BJ (cell line): Measurements from ENCODE around the gene CBFB. TPM values are rescaled to one million over a fixed set of nuclear protein-coding genes. Genes with fewer than 3 reads are reported as not detected.

Source experiments
- CTCF ChIA-PET: fragments of 350-600 bp; formaldehyde crosslinking; extraction: SDS; loops from one replicate; lab custom pipeline; 2021; ENCODE audit warnings: antibody characterized with exemption, inconsistent platforms; lab: Yijun Ruan, JAX
- POLR2A ChIA-PET: fragments of 300-600 bp; sonication (Branson Sonifier 250); formaldehyde crosslinking; extraction: SDS; loops from one replicate; lab custom pipeline; 2021; ENCODE audit warnings: antibody characterized with exemption; lab: Charles Lee
- DNase-seq: peaks from one replicate; pipeline ENCODE4 v3.0.0-alpha.2; 2011; ENCODE audit warnings: low read depth
- H3K27me3 ChIP-seq: 2 replicates; pipeline ENCODE4 v1.6.0; 2011; ENCODE audit warnings: low read length; ENCODE audit not compliant: control insufficient read depth, insufficient read depth
- H3K36me3 ChIP-seq: 2 replicates; pipeline ENCODE4 v1.5.1; 2011; ENCODE audit warnings: low read length; ENCODE audit not compliant: control insufficient read depth, insufficient read depth
- H3K4me3 ChIP-seq: 2 replicates; pipeline ENCODE4 v1.5.1; 2011; ENCODE audit warnings: low read depth, mild to moderate bottlenecking, control low read depth, low read length
- CTCF ChIP-seq: IDR thresholded peaks from 2 replicates; pipeline ENCODE4 v1.5.1; 2011; ENCODE audit warnings: low read depth, mild to moderate bottlenecking, control low read depth, inconsistent platforms, low read length, moderate library complexity; ENCODE audit not compliant: insufficient read depth
- polyA minus RNA-seq: library from RNA; depleted of rRNA, polyadenylated mRNA; stranded (reverse); fragments of >200 nt; gene quantifications from 2 replicates; pipeline ENCODE4 v1.2.3, GENCODE V29; 2011; rRNA and poly(A)+ RNA removed
- polyA plus RNA-seq: library from polyadenylated mRNA; depleted of rRNA; stranded (reverse); fragments of >200 nt; gene quantifications from 2 replicates; pipeline ENCODE4 v1.2.3, GENCODE V29; 2011; rRNA removed

CBFB gene
- 14.7 and 28.4 TPM in 2 replicates for polyA plus RNA-seq
- 23.1 and 26.0 TPM in 2 replicates for polyA minus RNA-seq

GRCh38 chr16:67028696-67029253 lies at the start of gene CBFB:
CBFB (plus strand) TSS chr16:67029149; CDS start chr16:67029408, 259 bp downstream.
- H3K27me3 ChIP-seq: no peaks in the 10 kb centered on the region
- peak; percentile 40 for DNase-seq
- H3K4me3 ChIP-seq: peak within 1 kb of the TSS; percentile 81
- no peaks in the 10 kb centered on the region; the same call in 1 of the 2 replicates for H3K36me3 ChIP-seq
- ChIA-PET POLR2A (no interaction called here), CTCF (interaction anchor here (1.3 to 5.8 kb wide), 2 partner anchors 11 to 71 kb away, joined by 3 to 26 read pairs; no protein-coding TSS in a partner anchor)
- TF ChIP-seq CTCF: 0 out of 2 replicates have a peak, but pooled peaks have one; percentile 10

GRCh38 chr16:66983033-66983432 lies 45.9 kb upstream of the CBFB start:
- Histone ChIP-seq H3K27me3 (no peaks in the 10 kb centered on the region), H3K4me3 (no peak overlapping the region), H3K36me3 (no peaks in the 10 kb centered on the region)
- CTCF ChIA-PET: interaction anchor here (1.0 to 1.1 kb wide), 2 partner anchors 172 to 202 kb away, joined by 3 to 4 read pairs; no protein-coding TSS in a partner anchor
- TF ChIP-seq CTCF: no peak
- POLR2A ChIA-PET: no interaction called here
- no peak for DNase-seq

GRCh38 chr16:66984892-66985311 lies 44.0 kb upstream of the CBFB start:
- DNase-seq: no peak
- ChIA-PET POLR2A (no interaction called here), CTCF (interaction anchor here (2.0 kb wide), 2 partner anchors 9 to 171 kb away, joined by 6 read pairs; no protein-coding TSS in a partner anchor)
- Histone ChIP-seq H3K36me3 (no peaks in the 10 kb centered on the region), H3K4me3 (no peak overlapping the region), H3K27me3 (no peaks in the 10 kb centered on the region)
- no peak for TF ChIP-seq CTCF

GRCh38 chr16:66986559-66986958 lies 42.4 kb upstream of the CBFB start:
- CTCF ChIA-PET: interaction anchor here (0.8 to 2.5 kb wide), 4 partner anchors 8 to 199 kb away, joined by 3 to 6 read pairs (median 4); no protein-coding TSS in a partner anchor

More at GRCh38 chr16:66986559-66986958, 42.4 kb upstream of the CBFB start:
- Histone ChIP-seq H3K4me3 (no peak overlapping the region), H3K27me3 (no peaks in the 10 kb centered on the region), H3K36me3 (no peaks in the 10 kb centered on the region)
- DNase-seq: no peak
- POLR2A ChIA-PET: no interaction called here
- TF ChIP-seq CTCF: no peak
